HG02870 (cell line): ENCODE data around the gene CCDC88B.
"Not testable (repeated sequence)": the region's sequence is repeated elsewhere in the genome, so short reads cannot be mapped to it uniquely, and the experiment has no call there.

ENCODE experiments used
- ATAC-seq: cut with Tn5 transposase; IDR thresholded peaks from one replicate; pipeline ENCODE4 v1.9.1; 2021; ENCODE audit warnings: mild to moderate bottlenecking, moderate library complexity; ENCODE audit not compliant: unreplicated experiment

Gene CCDC88B

GRCh38 chr11:64304032-64304315, 36.0 kb upstream of the CCDC88B start:
- ATAC-seq = no peak

GRCh38 chr11:64304316-64305072, 35.5 kb upstream of the CCDC88B start:
- no peak for ATAC-seq

- peak; percentile 70 for ATAC-seq
Observed at GRCh38 chr11:64305075-64305690, 34.8 kb upstream of the CCDC88B start, which contains the start of gene ESRRA. ESRRA (plus strand) TSS chr11:64305524; CDS start chr11:64307180, 1,656 bp downstream.

GRCh38 chr11:64305691-64306562, 34.1 kb upstream of the CCDC88B start:
- ATAC-seq = peak; percentile 25

GRCh38 chr11:64306563-64306875, 33.5 kb upstream of the CCDC88B start:
- no peak for ATAC-seq

- no peak for ATAC-seq
Observed at GRCh38 chr11:64306876-64307622, 33.0 kb upstream of the CCDC88B start.

- not testable (repeated sequence) for ATAC-seq
Observed at GRCh38 chr11:64307795-64308194, 32.2 kb upstream of the CCDC88B start.

GRCh38 chr11:64312947-64313346, 27.1 kb upstream of the CCDC88B start:
- no peak for ATAC-seq

GRCh38 chr11:64313491-64314145, 26.4 kb upstream of the CCDC88B start:
- no peak for ATAC-seq

- no peak for ATAC-seq
Observed at GRCh38 chr11:64314146-64314804, 25.7 kb upstream of the CCDC88B start.

- no peak for ATAC-seq
Observed at GRCh38 chr11:64314805-64315561, 25.0 kb upstream of the CCDC88B start.

GRCh38 chr11:64315667-64316526, 24.1 kb upstream of the CCDC88B start:
- not testable (repeated sequence) for ATAC-seq

- ATAC-seq = no peak
Observed at GRCh38 chr11:64316672-64317324, 23.2 kb upstream of the CCDC88B start.

GRCh38 chr11:64317325-64317960, 22.6 kb upstream of the CCDC88B start, which contains the start of gene TRMT112:
TRMT112 (minus strand) TSS chr11:64317559; CDS start chr11:64317526, 33 bp downstream.
- peak; percentile 72 for ATAC-seq

GRCh38 chr11:64317961-64318765, 21.8 kb upstream of the CCDC88B start, which contains the start of gene PRDX5:
PRDX5 (plus strand) TSS chr11:64318121; CDS start chr11:64318216, 95 bp downstream.
- ATAC-seq = peak; percentile 63
